Loucy (cell line): Measurements from ENCODE around the gene PRC1.
A peak's percentile ranks its signal among the peaks of the same experiment; 100 is the strongest.

Source experiments
- H2AFZ ChIP-seq: fragments of 200-600 bp; sonication (generic); 2 replicates; pipeline ENCODE4 v1.6.0; 2016; ENCODE audit warnings: antibody characterized with exemption, mild to moderate bottlenecking, low read length, moderate library complexity
- H3F3A ChIP-seq: fragments of 200-600 bp; 2 replicates; pipeline ENCODE4 v1.6.0; 2016; ENCODE audit warnings: antibody characterized with exemption, low read depth, mild to moderate bottlenecking
- H3K27me3 ChIP-seq: fragments of 200-600 bp; sonication (generic); 2 replicates; pipeline ENCODE4 v1.6.1; 2014; ENCODE audit warnings: low read length, mild to moderate bottlenecking; ENCODE audit not compliant: insufficient read depth, poor library complexity, severe bottlenecking
- H3K36me3 ChIP-seq: fragments of 200-600 bp; sonication (generic); 2 replicates; pipeline ENCODE4 v1.6.1; 2016; ENCODE audit warnings: low read length; ENCODE audit not compliant: insufficient read depth
- H3K4me1 ChIP-seq: fragments of 200-600 bp; sonication (generic); 2 replicates; pipeline ENCODE4 v1.5.1; 2014; ENCODE audit warnings: low read length, mild to moderate bottlenecking; ENCODE audit not compliant: insufficient read depth, poor library complexity, severe bottlenecking
- H3K4me2 ChIP-seq: fragments of 200-600 bp; sonication (generic); 2 replicates; pipeline ENCODE4 v1.6.0; 2014; ENCODE audit warnings: antibody characterized with exemption, low read length, low read depth, mild to moderate bottlenecking; ENCODE audit not compliant: poor library complexity, severe bottlenecking
- H3K4me3 ChIP-seq: fragments of 200-600 bp; sonication (generic); 2 replicates; pipeline ENCODE4 v1.5.1; 2014; ENCODE audit warnings: low read length, mild to moderate bottlenecking, mixed read lengths; ENCODE audit not compliant: poor library complexity, severe bottlenecking
- H3K79me2 ChIP-seq: fragments of 200-600 bp; sonication (generic); 2 replicates; pipeline ENCODE4 v1.6.1; 2014; ENCODE audit warnings: low read length; ENCODE audit not compliant: insufficient read depth
- H3K9ac ChIP-seq: fragments of 200-600 bp; sonication (generic); 2 replicates; pipeline ENCODE4 v1.6.0; 2014; ENCODE audit warnings: mild to moderate bottlenecking, low read depth, low read length, moderate library complexity; ENCODE audit not compliant: poor library complexity, severe bottlenecking
- H3K9me2 ChIP-seq: fragments of 200-600 bp; sonication (generic); replicated peaks from 2 replicates; pipeline ENCODE4 v1.6.1; 2016; ENCODE audit warnings: low read depth, low read length, mixed read lengths
- H3K9me3 ChIP-seq: fragments of 200-600 bp; sonication (generic); 2 replicates; pipeline ENCODE4 v1.6.1; 2014; ENCODE audit warnings: mild to moderate bottlenecking, antibody characterized with exemption, low read length, low read depth; ENCODE audit not compliant: insufficient read depth
- H4K20me1 ChIP-seq: fragments of 200-600 bp; sonication (generic); 2 replicates; pipeline ENCODE4 v1.6.0; 2014; ENCODE audit warnings: antibody characterized with exemption, low read length, mild to moderate bottlenecking; ENCODE audit not compliant: insufficient read depth, poor library complexity, severe bottlenecking
- CTCF ChIP-seq: fragments of 200-600 bp; sonication (generic); conservative IDR thresholded peaks from 2 replicates; pipeline ENCODE4 v1.5.1; 2014; ENCODE audit warnings: mild to moderate bottlenecking, antibody characterized with exemption, low read length
- EZH2phosphoT487 ChIP-seq: fragments of 200-600 bp; IDR thresholded peaks from 2 replicates; pipeline ENCODE4 v1.6.1; 2018; ENCODE audit warnings: antibody characterized with exemption, mild to moderate bottlenecking, moderate library complexity, borderline replicate concordance

Gene PRC1

GRCh38 chr15:90986790-90987507 lies 7.4 kb downstream of the PRC1 start:
- Histone ChIP-seq H3K27me3 (no peaks in the 10 kb centered on the region), H2AFZ (no peak overlapping the region), H3F3A (no peaks in the 10 kb centered on the region), H3K36me3 (peaks cover 31% of the 10 kb centered on the region), H3K4me2 (peak overlapping the region; percentile 85), H3K9ac (peak overlapping the region; percentile 32), H3K9me3 (no peaks in the 10 kb centered on the region), H4K20me1 (peaks cover 51% of the 10 kb centered on the region), H3K9me2 (no peaks in the 10 kb centered on the region), H3K4me1 (peaks cover 41% of the 10 kb centered on the region), H3K4me3 (peak overlapping the region; percentile 67), H3K79me2 (peaks cover 93% of the 10 kb centered on the region)
- no peak for TF ChIP-seq CTCF
- TF ChIP-seq EZH2phosphoT487: no peak

- Histone ChIP-seq H3K36me3 (peaks cover 76% of the 10 kb centered on the region), H3K4me3 (no peak overlapping the region), H3K4me2 (no peak overlapping the region), H2AFZ (no peak overlapping the region), H3K9me2 (no peaks in the 10 kb centered on the region), H3K9ac (no peak overlapping the region), H3K27me3 (no peaks in the 10 kb centered on the region), H3K79me2 (peaks cover 46% of the 10 kb centered on the region), H4K20me1 (peaks cover 23% of the 10 kb centered on the region), H3F3A (no peaks in the 10 kb centered on the region), H3K9me3 (no peaks in the 10 kb centered on the region), H3K4me1 (peaks cover 8% of the 10 kb centered on the region)
- no peak for TF ChIP-seq CTCF
- no peak for TF ChIP-seq EZH2phosphoT487
These were observed 12.2 kb downstream of the PRC1 start for GRCh38 chr15:90982135-90982534.

- no peak for TF ChIP-seq CTCF
- TF ChIP-seq EZH2phosphoT487: no peak
- H3K79me2 ChIP-seq: peaks cover 41% of the 10 kb centered on the region
These were observed 12.7 kb downstream of the PRC1 start for GRCh38 chr15:90981681-90982080.

More at GRCh38 chr15:90981681-90982080, 12.7 kb downstream of the PRC1 start:
- no peak overlapping the region for H2AFZ ChIP-seq
- H3K27me3 ChIP-seq: no peaks in the 10 kb centered on the region
- peaks cover 81% of the 10 kb centered on the region for H3K36me3 ChIP-seq
- no peaks in the 10 kb centered on the region for H3K9me3 ChIP-seq
- H4K20me1 ChIP-seq: peaks cover 19% of the 10 kb centered on the region
- H3K9me2 ChIP-seq: no peaks in the 10 kb centered on the region
- no peak overlapping the region for H3K9ac ChIP-seq
- no peak overlapping the region for H3K4me3 ChIP-seq
- no peaks in the 10 kb centered on the region for H3F3A ChIP-seq
- H3K4me1 ChIP-seq: peaks cover 4% of the 10 kb centered on the region
- H3K4me2 ChIP-seq: no peak overlapping the region
